Hematopoietic multipotent progenitor cell treated with erythropoietin and hydrocortisone succinate and interleukin-3 and kit ligand, for 4 days (in vitro differentiated cells): ENCODE data around the gene STRA8.
A peak's percentile ranks its signal among the peaks of the same experiment; 100 is the strongest.

ENCODE experiments used
- DNase-seq: peaks from one replicate; pipeline ENCODE4 v3.0.0-alpha.2; 2015

The STRA8 gene

GRCh38 chr7:135270577-135271254 lies 37.1 kb downstream of the STRA8 start:
- DNase-seq, result no peak

GRCh38 chr7:135271255-135271615 lies 37.6 kb downstream of the STRA8 start:
- DNase-seq, result no peak

GRCh38 chr7:135272303-135272702 lies 38.7 kb downstream of the STRA8 start:
- DNase-seq, result no peak

GRCh38 chr7:135273581-135273980 lies 39.9 kb downstream of the STRA8 start:
- no peak for DNase-seq

- DNase-seq, result peak; percentile 89
Observed at GRCh38 chr7:135274495-135275268, 41.0 kb downstream of the STRA8 start.

GRCh38 chr7:135275971-135276580 lies 42.4 kb downstream of the STRA8 start:
- DNase-seq, result no peak

- no peak for DNase-seq
Observed at GRCh38 chr7:135277161-135277560, 43.5 kb downstream of the STRA8 start.

GRCh38 chr7:135281363-135281949 lies 47.8 kb downstream of the STRA8 start:
- peak; percentile 95 for DNase-seq

GRCh38 chr7:135282561-135283254 lies 49.1 kb downstream of the STRA8 start:
- DNase-seq, result no peak

GRCh38 chr7:135283959-135284638 lies 50.5 kb downstream of the STRA8 start:
- DNase-seq, result no peak

GRCh38 chr7:135285547-135286233 lies 52.1 kb downstream of the STRA8 start:
- no peak for DNase-seq

- DNase-seq, result no peak
Observed at GRCh38 chr7:135286876-135287275, 53.2 kb downstream of the STRA8 start.

- no peak for DNase-seq
Observed at GRCh38 chr7:135290594-135290993, 57.0 kb downstream of the STRA8 start.

GRCh38 chr7:135291809-135292253 lies 58.2 kb downstream of the STRA8 start:
- no peak for DNase-seq

GRCh38 chr7:135299235-135299634 lies 65.6 kb downstream of the STRA8 start:
- DNase-seq, result no peak

GRCh38 chr7:135300913-135301765 lies 67.5 kb downstream of the STRA8 start:
- DNase-seq, result no peak
